ENCODE data around the gene REV3L.
"Not testable (repeated sequence)": the region's sequence is repeated elsewhere in the genome, so short reads cannot be mapped to it uniquely, and the experiment has no call there.

REV3L gene

GRCh38 chr6:111301946-111302345 lies 181.1 kb downstream of the REV3L start:
- H3K27ac Mint-ChIP-seq, result peak overlapping the region in 2 of 3 experiments; percentile 2 to 69
- TF ChIP-seq CTCF (IDR thresholded peaks at IDR 0.05; ENCODE audit: unreplicated experiment in 3 of 3), result no peak
- peaks cover 71% of the 10 kb centered on the region for H3K36me3 Mint-ChIP-seq (ENCODE audit: low read depth)
- no peak overlapping the region for H3K4me3 Mint-ChIP-seq
- no peaks in the 10 kb centered on the region for H3K9me3 Mint-ChIP-seq
- peaks cover 5% of the 10 kb centered on the region for H3K4me1 Mint-ChIP-seq
- H3K27me3 Mint-ChIP-seq (ENCODE audit: low read depth), result no peaks in the 10 kb centered on the region

- peaks cover 65% of the 10 kb centered on the region for H3K36me3 Mint-ChIP-seq (ENCODE audit: low read depth)
- H3K9me3 Mint-ChIP-seq; H3K4me3 Mint-ChIP-seq; H3K4me1 Mint-ChIP-seq; H3K27ac Mint-ChIP-seq; H3K27me3 Mint-ChIP-seq (ENCODE audit: low read depth): not testable (repeated sequence)
Observed at GRCh38 chr6:111300938-111301800, 181.8 kb downstream of the REV3L start.

- no peak for TF ChIP-seq CTCF (IDR thresholded peaks at IDR 0.05; ENCODE audit: unreplicated experiment in 3 of 3)
- H3K27me3 Mint-ChIP-seq (ENCODE audit: low read depth), result no peaks in the 10 kb centered on the region
- H3K27ac Mint-ChIP-seq, result peak overlapping the region in 2 of 3 experiments; percentile 75 to 78
- peaks cover 5% of the 10 kb centered on the region for H3K4me1 Mint-ChIP-seq
- H3K9me3 Mint-ChIP-seq, result no peaks in the 10 kb centered on the region
- no peak overlapping the region for H3K4me3 Mint-ChIP-seq
- peaks cover 64% of the 10 kb centered on the region for H3K36me3 Mint-ChIP-seq (ENCODE audit: low read depth)
Observed at GRCh38 chr6:111297776-111298175, 185.2 kb downstream of the REV3L start.

- no peak for TF ChIP-seq CTCF (IDR thresholded peaks at IDR 0.05; ENCODE audit: unreplicated experiment in 3 of 3)
- no peaks in the 10 kb centered on the region for H3K27me3 Mint-ChIP-seq (ENCODE audit: low read depth)
Observed at GRCh38 chr6:111294374-111294967, 188.5 kb downstream of the REV3L start.

GRCh38 chr6:111291336-111292259 lies 191.4 kb downstream of the REV3L start:
- Mint-ChIP-seq H3K36me3 (ENCODE audit: low read depth) (peaks cover 45% of the 10 kb centered on the region), H3K4me1 (peaks cover 13% of the 10 kb centered on the region), H3K4me3 (no peak overlapping the region), H3K27me3 (ENCODE audit: low read depth) (no peaks in the 10 kb centered on the region), H3K9me3 (no peaks in the 10 kb centered on the region), H3K27ac (no peak overlapping the region)
- no peak for TF ChIP-seq CTCF (IDR thresholded peaks at IDR 0.05; ENCODE audit: unreplicated experiment in 3 of 3)

More at GRCh38 chr6:111294374-111294967, 188.5 kb downstream of the REV3L start:
- Mint-ChIP-seq H3K9me3 (no peaks in the 10 kb centered on the region), H3K4me3 (no peak overlapping the region), H3K36me3 (ENCODE audit: low read depth) (peaks cover 47% of the 10 kb centered on the region), H3K27ac (no peak overlapping the region), H3K4me1 (peaks cover 13% of the 10 kb centered on the region)

GRCh38 chr6:111290689-111291335 lies 192.2 kb downstream of the REV3L start:
- Mint-ChIP-seq H3K36me3 (ENCODE audit: low read depth) (peaks cover 45% of the 10 kb centered on the region), H3K4me1 (peaks cover 13% of the 10 kb centered on the region)
- not testable (repeated sequence) for H3K9me3 Mint-ChIP-seq; H3K27me3 Mint-ChIP-seq (ENCODE audit: low read depth); H3K4me3 Mint-ChIP-seq; H3K27ac Mint-ChIP-seq

GRCh38 chr6:111284356-111284755 lies 198.7 kb downstream of the REV3L start:
- H3K4me3 Mint-ChIP-seq, result not testable (repeated sequence)
- H3K36me3 Mint-ChIP-seq (ENCODE audit: low read depth), result peaks cover 72% of the 10 kb centered on the region
- peak overlapping the region; percentile 19 to 40 (median 23) for H3K27ac Mint-ChIP-seq

More at GRCh38 chr6:111284356-111284755, 198.7 kb downstream of the REV3L start:
- H3K4me1 Mint-ChIP-seq, result peaks cover 12% of the 10 kb centered on the region
- H3K9me3 Mint-ChIP-seq, result peaks cover 15% of the 10 kb centered on the region
- not testable (repeated sequence) for H3K27me3 Mint-ChIP-seq (ENCODE audit: low read depth)
